K562 (cell line): ENCODE results near the gene PODXL2. TPM values are rescaled to one million over a fixed set of nuclear protein-coding genes. Genes with fewer than 3 reads are reported as not detected.

ENCODE experiments used
- ATAC-seq: fragments of 200-7000 bp; cut with Tn5 transposase; 3 replicates; pipeline ENCODE4 v1.9.1; 2020; ENCODE audit warnings: moderate library complexity
- BruUV-seq: library from RNA; stranded (reverse); fragments of 400-500 nt; replicated peaks from 2 replicates; lab custom pipeline; 2021; lab: Mats Ljungman, UMichigan
- CTCF ChIA-PET: fragments of 300-600 bp; formaldehyde crosslinking; extraction: SDS; loops from one replicate; lab custom pipeline; 2021; ENCODE audit warnings: low intra/inter-chr PET ratio; lab: Yijun Ruan, JAX
- POLR2A ChIA-PET: fragments of 300-600, 350-650 bp; sonication (Branson Sonifier 250); formaldehyde crosslinking; extraction: SDS; loops from one replicate; lab custom pipeline; 2021; ENCODE audit warnings: antibody characterized with exemption, inconsistent platforms; lab: Yijun Ruan, JAX
- DNase-seq, 4 experiments: peaks; one replicate each; pipeline versions ENCODE4 v3.0.0 to v3.0.0-alpha.2; 2011 to 2018; ENCODE audit warnings: low spot score in 3 of 4, mixed read lengths in 3 of 4; ENCODE audit errors: extremely low read depth in 1 of 4
- FAIRE-seq: peaks from 2 replicates; lab custom pipeline; 2011; peaks lifted over from hg19 to GRCh38; lab: Jason Lieb, UNC
- H2AFZ ChIP-seq: 2 replicates; pipeline ENCODE4 v1.6.0; 2011; ENCODE audit warnings: low read depth, low read length, control low read depth, inconsistent platforms
- H3K27ac ChIP-seq: fragments of 200-600 bp; 3 replicates; pipeline ENCODE4 v1.8.0; 2011; ENCODE audit warnings: low read depth, mild to moderate bottlenecking, control low read depth, inconsistent platforms, low read length, moderate library complexity, mixed read lengths; ENCODE audit errors: extremely low read depth
- H3K27me3 ChIP-seq, 2 experiments: fragments of 300-600 bp in 1 of 2; 2 replicates in 1 of 2; 3 replicates in 1 of 2; pipeline versions ENCODE4 v1.6.0 to v1.8.0; 2011; ENCODE audit warnings: inconsistent platforms in 2 of 2, low read length in 2 of 2, mild to moderate bottlenecking in 1 of 2, mixed read lengths in 1 of 2, moderate library complexity in 1 of 2; ENCODE audit not compliant: control insufficient read depth in 2 of 2, insufficient read depth in 2 of 2
- H3K36me3 ChIP-seq: fragments of 300-600 bp; 3 replicates; pipeline ENCODE4 v1.8.0; 2011; ENCODE audit warnings: mild to moderate bottlenecking, low read length, inconsistent platforms; ENCODE audit not compliant: control insufficient read depth, insufficient read depth
- H3K4me1 ChIP-seq, 2 experiments: fragments of 200-600 bp in 1 of 2; replicated peaks in 1 of 2; 2 replicates in 1 of 2; 3 replicates in 1 of 2; pipeline versions ENCODE4 v1.5.1 to v1.8.0; 2011; ENCODE audit warnings: inconsistent platforms in 2 of 2, low read length in 2 of 2, mild to moderate bottlenecking in 1 of 2, mixed read lengths in 1 of 2, moderate library complexity in 1 of 2; ENCODE audit not compliant: control insufficient read depth in 2 of 2, insufficient read depth in 2 of 2
- H3K4me2 ChIP-seq: 2 replicates; pipeline ENCODE4 v1.6.1; 2011; ENCODE audit warnings: low read length, control low read depth, inconsistent platforms, mixed read lengths; ENCODE audit not compliant: insufficient read depth
- H3K4me3 ChIP-seq: fragments of 200-600 bp; sonication (generic), shearing (Covaris generic); 2 replicates; pipeline ENCODE4 v1.5.1; 2016; ENCODE audit warnings: control low read depth, inconsistent platforms
- H3K79me2 ChIP-seq: fragments of 200-600 bp; 3 replicates; pipeline ENCODE4 v1.8.0; 2011; ENCODE audit warnings: low read length, inconsistent platforms; ENCODE audit not compliant: control insufficient read depth, insufficient read depth
- H3K9ac ChIP-seq, 2 experiments: 2 replicates each; pipeline versions ENCODE4 v1.6.0 to v1.6.1; 2011; ENCODE audit warnings: low read depth in 2 of 2, low read length in 2 of 2, control low read depth in 1 of 2, inconsistent platforms in 1 of 2, mild to moderate bottlenecking in 1 of 2, mixed read lengths in 1 of 2; ENCODE audit not compliant: insufficient read depth in 1 of 2
- H3K9me1 ChIP-seq: one replicate; pipeline ENCODE4 v1.6.0; 2011; ENCODE audit warnings: inconsistent platforms, mild to moderate bottlenecking, low read length, moderate library complexity; ENCODE audit not compliant: control insufficient read depth, insufficient read depth
- H3K9me3 ChIP-seq: replicated peaks from 2 replicates; pipeline ENCODE4 v1.5.1; 2011; ENCODE audit warnings: low read depth, low read length, inconsistent platforms; ENCODE audit not compliant: control insufficient read depth, insufficient read depth
- H4K20me1 ChIP-seq: replicated peaks from 2 replicates; pipeline ENCODE4 v1.6.1; 2011; ENCODE audit warnings: low read length, inconsistent platforms, mixed read lengths; ENCODE audit not compliant: control insufficient read depth, insufficient read depth
- CTCFL ChIP-seq: IDR thresholded peaks from 2 replicates; pipeline ENCODE4 v1.6.1; 2011; ENCODE audit warnings: borderline replicate concordance, low read depth, mild to moderate bottlenecking, moderate library complexity, low read length; ENCODE audit not compliant: insufficient read depth, poor library complexity, severe bottlenecking
- DMBX1 ChIP-seq: fragments of 250-450 bp; sonication (Bioruptor Pico); IDR thresholded peaks from 2 replicates; pipeline ENCODE4 v1.8.0; 2022; ENCODE audit warnings: inconsistent platforms, mild to moderate bottlenecking, moderate library complexity, borderline replicate concordance
- FOXO4 ChIP-seq: fragments of 450-650 bp; formaldehyde crosslinking; IDR thresholded peaks from 2 replicates; pipeline ENCODE4 v1.4.0; 2020; ENCODE audit warnings: mild to moderate bottlenecking, moderate library complexity
- FOXP1 ChIP-seq: sonication (generic); formaldehyde crosslinking; IDR thresholded peaks from 2 replicates; pipeline ENCODE4 v1.8.0; 2022; ENCODE audit warnings: mild to moderate bottlenecking, missing genetic modification reagents
- GABPB2 ChIP-seq: fragments of 250-450 bp; sonication (Bioruptor Pico); conservative IDR thresholded peaks from 2 replicates; pipeline ENCODE4 v1.5.1; 2021; ENCODE audit warnings: mild to moderate bottlenecking
- KHSRP ChIP-seq: fragments of 450-650 bp; IDR thresholded peaks from 2 replicates; pipeline ENCODE4 v1.6.1; 2017
- LCOR ChIP-seq: sonication (generic); formaldehyde crosslinking; IDR thresholded peaks from 2 replicates; pipeline ENCODE4 v1.8.0; 2022; ENCODE audit warnings: mild to moderate bottlenecking, missing genetic modification reagents
- NCOA2 ChIP-seq, 2 experiments: fragments of 450-650 bp; IDR thresholded peaks; 2 replicates each; pipeline ENCODE4 v1.6.1; 2018; ENCODE audit warnings: mild to moderate bottlenecking in 2 of 2, moderate library complexity in 1 of 2; ENCODE audit not compliant: partially characterized antibody in 2 of 2
- PTBP1 ChIP-seq: fragments of 200-400 bp; formaldehyde crosslinking; IDR thresholded peaks from 2 replicates; pipeline ENCODE4 v1.6.1; 2017; ENCODE audit warnings: low read depth, low read length
- RAD21 ChIP-seq, 2 experiments: fragments of 250-450 bp in 1 of 2; fragments of 450-650 bp in 1 of 2; sonication (Bioruptor Pico) in 1 of 2; formaldehyde crosslinking in 1 of 2; IDR thresholded peaks in 1 of 2; conservative IDR thresholded peaks in 1 of 2; 2 replicates each; pipeline versions ENCODE4 v1.4.0 to v1.8.0; 2020 to 2022; ENCODE audit warnings: mild to moderate bottlenecking in 2 of 2, moderate library complexity in 1 of 2
- RHOXF2B ChIP-seq: fragments of 250-450 bp; sonication (Bioruptor Pico); conservative IDR thresholded peaks from 2 replicates; pipeline ENCODE4 v1.5.1; 2021
- ZFPM2 ChIP-seq: fragments of 250-450 bp; sonication (Bioruptor Pico); IDR thresholded peaks from 2 replicates; pipeline ENCODE4 v1.5.1; 2022; ENCODE audit warnings: mild to moderate bottlenecking
- WGBS: fragments of 100-300 bp; shearing (Covaris generic); methylation state at CpG from one replicate; pipeline ENCODE4 v1.1.6; 2016; ENCODE audit warnings: low coverage, mixed read lengths; ENCODE audit not compliant: insufficient coverage; ENCODE audit errors: missing lambda C conversion rate; 5-methylcytosine and 5-hydroxymethylcytosine counted together
- in situ Hi-C: fragments of 300-500 bp; cut with MboI; formaldehyde crosslinking; loops from 4 replicates; pipeline ENCODE4 v1.15.0; 2018; ENCODE audit warnings: inconsistent platforms, mixed read lengths
- intact Hi-C: fragments of 100-400 bp; cut with micrococcal nuclease; formaldehyde crosslinking; loops from 2 replicates; pipeline ENCODE4 v1.14.2; 2022
- polyA plus RNA-seq, 8 experiments: library from polyadenylated mRNA; depleted of rRNA in 4 of 8; stranded (reverse) in 5 of 8; unstranded in 3 of 8; fragments of >200 nt; fragmentation: Nextera tagmentation in 2 of 8; fragmentation: Illumina TruSeq in 1 of 8; extraction: Ambion mirVana in 2 of 8; extraction: Trizol in 1 of 8; gene quantifications; 2 replicates each; pipeline versions ENCODE4 v1.2.1 to v1.2.3, GENCODE V29; 2011 to 2014; ENCODE audit warnings: inconsistent platforms in 1 of 8, missing spikeins in 1 of 8
- total RNA-seq, 7 experiments: library from RNA; depleted of rRNA in 6 of 7; stranded (reverse); fragments of >200 nt in 6 of 7; fragmentation: Illumina TruSeq in 2 of 7; extraction: Trizol in 2 of 7; gene quantifications; 2 replicates each; pipeline versions ENCODE4 v1.2.1 to v1.2.3, GENCODE V29; 2011 to 2021; ENCODE audit warnings: low replicate concordance in 1 of 7

The PODXL2 gene
- total and polyA plus RNA-seq, 9 of the 15 experiments (the other 6 are each of a cell fraction or from before 2014, with no cell fraction given) = 0.03 to 52.5 (median 21.9) TPM

- intact Hi-C loops (no loop called here), in situ Hi-C loops (no loop called here)
- no peaks in the 10 kb centered on the region for H3K9me1 ChIP-seq
- no peaks in the 10 kb centered on the region for H3K9me3 ChIP-seq
- H3K4me3 ChIP-seq = no peak overlapping the region
- no peak overlapping the region for H3K27ac ChIP-seq
- ChIA-PET CTCF (no interaction called here), POLR2A (interaction anchor here (0.6 to 1.2 kb wide), 3 partner anchors 12 to 1174 kb away, joined by 3 to 5 read pairs (median 3); no protein-coding TSS in a partner anchor)
- H3K4me1 ChIP-seq = no peaks in the 10 kb centered on the region
- peaks cover 12% of the 10 kb centered on the region; the same call in 2 of the 3 replicates for H3K36me3 ChIP-seq
- BruUV-seq = no TSS peak
- TF ChIP-seq FOXO4 (CRISPR knock-in tag) = no peak
- no peak for TF ChIP-seq RAD21 (CRISPR knock-in tag; conservative IDR thresholded peaks at IDR 0.05 in 1 of 2, IDR thresholded peaks at IDR 0.05 in 1 of 2)
- no peak for TF ChIP-seq GABPB2 (CRISPR knock-in tag)
- TF ChIP-seq KHSRP = no peak
- TF ChIP-seq FOXP1 = no peak
- no peak for TF ChIP-seq ZFPM2 (CRISPR knock-in tag)
- TF ChIP-seq RHOXF2B (CRISPR knock-in tag) = no peak
- TF ChIP-seq NCOA2 (IDR thresholded peaks at IDR 0.05; ENCODE audit: partially characterized antibody in 2 of 2) = no peak
- TF ChIP-seq PTBP1 = no peak
- TF ChIP-seq LCOR (CRISPR knock-in tag) = no peak
- TF ChIP-seq DMBX1 = no peak
- no peak for TF ChIP-seq CTCFL
- TF ChIP-seq, all 486 proteins: peak for 0
- no peak overlapping the region for H3K9ac ChIP-seq
- no peak overlapping the region for H2AFZ ChIP-seq
- H4K20me1 ChIP-seq = no peaks in the 10 kb centered on the region
- no peak overlapping the region for H3K4me2 ChIP-seq
- ATAC-seq = no peak
- H3K27me3 ChIP-seq = no peaks in the 10 kb centered on the region
- 84% methylated on average over 4 of the region's 5 CpGs for WGBS
- no peak for FAIRE-seq
- no peaks in the 10 kb centered on the region for H3K79me2 ChIP-seq
- DNase-seq = no peak
These were observed 15.8 kb downstream of the PODXL2 start for GRCh38 chr3:127644641-127645370.
